Mesenchymal stem cell (in vitro differentiated cells and primary cell): ENCODE data around the gene PTPRU.

Source experiments
- DNase-seq: peaks from one replicate; pipeline ENCODE4 v3.0.0-alpha.2; 2013
- H2AFZ ChIP-seq: one replicate; pipeline ENCODE4 v1.6.1; 2013; ENCODE audit warnings: low read depth, mild to moderate bottlenecking, control low read depth, inconsistent platforms, low read length, moderate library complexity
- H2AK5ac ChIP-seq: 2 replicates; pipeline ENCODE4 v1.6.1; 2013; ENCODE audit warnings: low read length, moderate library complexity, mild to moderate bottlenecking, inconsistent platforms; ENCODE audit not compliant: severe bottlenecking
- H2BK120ac ChIP-seq: one replicate; pipeline ENCODE4 v1.6.1; 2013; ENCODE audit warnings: low read depth, mild to moderate bottlenecking, inconsistent platforms, low read length, moderate library complexity
- H2BK12ac ChIP-seq, 2 experiments: one replicate each; pipeline ENCODE4 v1.6.1; 2013; ENCODE audit warnings: inconsistent platforms in 2 of 2, low read length in 2 of 2, mild to moderate bottlenecking in 2 of 2, moderate library complexity in 2 of 2, control low read depth in 1 of 2
- H2BK15ac ChIP-seq: one replicate; pipeline ENCODE4 v1.6.1; 2013; ENCODE audit warnings: mild to moderate bottlenecking, low read depth, inconsistent platforms; ENCODE audit not compliant: poor library complexity, severe bottlenecking
- H2BK5ac ChIP-seq: 2 replicates; pipeline ENCODE4 v1.6.1; 2013; ENCODE audit warnings: low read depth, mild to moderate bottlenecking, low read length, control low read depth, inconsistent platforms; ENCODE audit not compliant: poor library complexity, severe bottlenecking
- H3K14ac ChIP-seq, 2 experiments: one replicate each; pipeline ENCODE4 v1.6.1; 2013; ENCODE audit warnings: inconsistent platforms in 2 of 2, low read length in 2 of 2, control low read depth in 1 of 2, mild to moderate bottlenecking in 1 of 2, moderate library complexity in 1 of 2
- H3K18ac ChIP-seq, 2 experiments: one replicate each; pipeline ENCODE4 v1.6.1; 2013; ENCODE audit warnings: inconsistent platforms in 2 of 2, low read length in 2 of 2, control low read depth in 1 of 2, low read depth in 1 of 2, mild to moderate bottlenecking in 1 of 2
- H3K23ac ChIP-seq, 2 experiments: one replicate each; pipeline ENCODE4 v1.6.1; 2013; ENCODE audit warnings: inconsistent platforms in 2 of 2, low read length in 2 of 2, mild to moderate bottlenecking in 2 of 2, moderate library complexity in 2 of 2, control low read depth in 1 of 2
- H3K27ac ChIP-seq: 2 replicates; pipeline ENCODE4 v1.5.1; 2013; ENCODE audit warnings: mild to moderate bottlenecking, moderate library complexity, low read length, control low read depth, inconsistent platforms; ENCODE audit not compliant: poor library complexity, severe bottlenecking
- H3K27me3 ChIP-seq, 2 experiments: 2 replicates each; pipeline versions ENCODE4 v1.6.1 to v1.7.0; 2013; ENCODE audit warnings: low read length in 2 of 2, mild to moderate bottlenecking in 2 of 2, moderate library complexity in 2 of 2, control low read depth in 1 of 2, inconsistent platforms in 1 of 2; ENCODE audit not compliant: control insufficient read depth in 1 of 2, insufficient read depth in 1 of 2
- H3K36me3 ChIP-seq, 2 experiments: 2 replicates each; pipeline versions ENCODE4 v1.6.1 to v1.7.0; 2013; ENCODE audit warnings: low read length in 2 of 2, control low read depth in 1 of 2, inconsistent platforms in 1 of 2, low read depth in 1 of 2, mild to moderate bottlenecking in 1 of 2; ENCODE audit not compliant: insufficient read depth in 2 of 2, control insufficient read depth in 1 of 2
- H3K4ac ChIP-seq, 2 experiments: one replicate each; pipeline ENCODE4 v1.6.1; 2013; ENCODE audit warnings: inconsistent platforms in 2 of 2, low read length in 2 of 2, mild to moderate bottlenecking in 2 of 2, moderate library complexity in 2 of 2, control low read depth in 1 of 2, low read depth in 1 of 2
- H3K4me1 ChIP-seq: 2 replicates; pipeline ENCODE4 v1.6.1; 2013; ENCODE audit warnings: low read depth, low read length, control low read depth; ENCODE audit not compliant: control insufficient read depth, insufficient read depth
- H3K4me2 ChIP-seq: 2 replicates; pipeline ENCODE4 v1.6.1; 2013; ENCODE audit warnings: low read length, mild to moderate bottlenecking, inconsistent platforms; ENCODE audit not compliant: poor library complexity, severe bottlenecking
- H3K4me3 ChIP-seq, 2 experiments: 2 replicates each; pipeline versions ENCODE4 v1.5.1 to v1.7.0; 2013; ENCODE audit warnings: low read length in 2 of 2, mild to moderate bottlenecking in 2 of 2, control low read depth in 1 of 2, low read depth in 1 of 2; ENCODE audit not compliant: insufficient read depth in 1 of 2
- H3K79me1 ChIP-seq: replicated peaks from 2 replicates; pipeline ENCODE4 v1.6.1; 2013; ENCODE audit warnings: mild to moderate bottlenecking, control low read depth, low read length, inconsistent platforms; ENCODE audit not compliant: poor library complexity, severe bottlenecking
- H3K9ac ChIP-seq: 2 replicates; pipeline ENCODE4 v1.7.0; 2013; ENCODE audit warnings: mild to moderate bottlenecking, low read length, moderate library complexity
- H3K9me3 ChIP-seq: 2 replicates; pipeline ENCODE4 v1.7.0; 2013; ENCODE audit warnings: mild to moderate bottlenecking, low read length; ENCODE audit not compliant: control insufficient read depth
- H4K8ac ChIP-seq: one replicate; pipeline ENCODE4 v1.6.1; 2013; ENCODE audit warnings: inconsistent platforms, mild to moderate bottlenecking, low read length, moderate library complexity
- H4K91ac ChIP-seq: one replicate; pipeline ENCODE4 v1.6.1; 2013; ENCODE audit warnings: mild to moderate bottlenecking, low read length, inconsistent platforms
- WGBS: methylation state at CpG from one replicate; pipeline ENCODE4 v1.1.7; 2013; ENCODE audit warnings: mixed read lengths; 5-methylcytosine and 5-hydroxymethylcytosine counted together

The PTPRU gene

GRCh38 chr1:29251164-29252124 lies 15.1 kb downstream of the PTPRU start:
- H3K4me3 ChIP-seq: no peak overlapping the region
- WGBS: 83% methylated on average over 8 of the region's 8 CpGs
- no peak overlapping the region for H2AFZ ChIP-seq
- no peak overlapping the region for H4K8ac ChIP-seq
- H2AK5ac ChIP-seq: no peak overlapping the region
- H3K9me3 ChIP-seq: no peaks in the 10 kb centered on the region
- H3K14ac ChIP-seq: no peak overlapping the region
- no peak for DNase-seq
- H3K79me1 ChIP-seq: peaks cover 19% of the 10 kb centered on the region
- H3K4ac ChIP-seq: no peak overlapping the region
- no peak overlapping the region for H3K4me2 ChIP-seq
- H3K36me3 ChIP-seq: peaks cover 0 to 4% of the 10 kb centered on the region in 2 experiments
- H2BK15ac ChIP-seq: no peak overlapping the region
- no peak overlapping the region for H3K18ac ChIP-seq
- no peak overlapping the region for H2BK5ac ChIP-seq
- H2BK12ac ChIP-seq: no peak overlapping the region
- peak overlapping the region; percentile 22 for H4K91ac ChIP-seq
- no peak overlapping the region for H3K23ac ChIP-seq
- no peaks in the 10 kb centered on the region for H3K27me3 ChIP-seq
- H2BK120ac ChIP-seq: no peak overlapping the region
- H3K4me1 ChIP-seq: peaks cover 16% of the 10 kb centered on the region
- H3K9ac ChIP-seq: no peak overlapping the region
- no peak overlapping the region for H3K27ac ChIP-seq

GRCh38 chr1:29253180-29253579 lies 16.9 kb downstream of the PTPRU start:
- H3K9me3 ChIP-seq: no peaks in the 10 kb centered on the region
- H3K79me1 ChIP-seq: peaks cover 15% of the 10 kb centered on the region
- H3K27ac ChIP-seq: no peak overlapping the region
- no peak overlapping the region for H2BK5ac ChIP-seq
- no peak overlapping the region for H2BK120ac ChIP-seq
- H3K4me2 ChIP-seq: no peak overlapping the region
- no peak overlapping the region for H3K14ac ChIP-seq
- H3K23ac ChIP-seq: no peak overlapping the region
- H2BK12ac ChIP-seq: no peak overlapping the region
- H2AK5ac ChIP-seq: no peak overlapping the region
- DNase-seq: no peak
- no peak overlapping the region for H3K4me3 ChIP-seq
- H3K36me3 ChIP-seq: peaks cover 0 to 4% of the 10 kb centered on the region in 2 experiments
- H4K91ac ChIP-seq: no peak overlapping the region
- H3K4ac ChIP-seq: no peak overlapping the region
- H4K8ac ChIP-seq: no peak overlapping the region
- no peak overlapping the region for H2AFZ ChIP-seq
- no peak overlapping the region for H2BK15ac ChIP-seq
- no peak overlapping the region for H3K18ac ChIP-seq
- 91% methylated on average over 3 of the region's 3 CpGs for WGBS
- H3K27me3 ChIP-seq: no peaks in the 10 kb centered on the region
- no peak overlapping the region for H3K9ac ChIP-seq
- H3K4me1 ChIP-seq: peaks cover 27% of the 10 kb centered on the region

- H3K23ac ChIP-seq: no peak overlapping the region
- H3K18ac ChIP-seq: no peak overlapping the region
- no peaks in the 10 kb centered on the region for H3K27me3 ChIP-seq
- no peak overlapping the region for H2BK12ac ChIP-seq
- H2BK120ac ChIP-seq: no peak overlapping the region
- no peak overlapping the region for H2AFZ ChIP-seq
- no peak overlapping the region for H3K4ac ChIP-seq
- H3K9ac ChIP-seq: no peak overlapping the region
- H3K14ac ChIP-seq: no peak overlapping the region
- no peak overlapping the region for H4K91ac ChIP-seq
- H3K79me1 ChIP-seq: peaks cover 10% of the 10 kb centered on the region
- no peak overlapping the region for H2BK15ac ChIP-seq
- no peak overlapping the region for H2BK5ac ChIP-seq
- peaks cover 0 to 4% of the 10 kb centered on the region in 2 experiments for H3K36me3 ChIP-seq
- H4K8ac ChIP-seq: no peak overlapping the region
- no peak for DNase-seq
- H3K27ac ChIP-seq: no peak overlapping the region
- H3K9me3 ChIP-seq: no peaks in the 10 kb centered on the region
- no peak overlapping the region for H2AK5ac ChIP-seq
- no peak overlapping the region for H3K4me2 ChIP-seq
- no peak overlapping the region for H3K4me3 ChIP-seq
- WGBS: 90% methylated on average over 6 of the region's 7 CpGs
- H3K4me1 ChIP-seq: peaks cover 28% of the 10 kb centered on the region
Measured at GRCh38 chr1:29254346-29254745, 18.0 kb downstream of the PTPRU start.

- H2BK5ac ChIP-seq: no peak overlapping the region
- no peak overlapping the region for H3K4ac ChIP-seq
- peaks cover 0 to 4% of the 10 kb centered on the region in 2 experiments for H3K36me3 ChIP-seq
- no peak overlapping the region for H2BK15ac ChIP-seq
- no peak overlapping the region for H2AFZ ChIP-seq
- H3K27ac ChIP-seq: no peak overlapping the region
- 85% methylated on average over 10 of the region's 10 CpGs for WGBS
- H3K4me3 ChIP-seq: no peak overlapping the region
- no peak overlapping the region for H3K9ac ChIP-seq
- peaks cover 31% of the 10 kb centered on the region for H3K4me1 ChIP-seq
- H3K23ac ChIP-seq: no peak overlapping the region
- H3K27me3 ChIP-seq: no peaks in the 10 kb centered on the region
- peaks cover 8% of the 10 kb centered on the region for H3K79me1 ChIP-seq
- H3K18ac ChIP-seq: no peak overlapping the region
- no peak overlapping the region for H3K4me2 ChIP-seq
- H3K14ac ChIP-seq: no peak overlapping the region
- H4K91ac ChIP-seq: no peak overlapping the region
- no peaks in the 10 kb centered on the region for H3K9me3 ChIP-seq
- no peak overlapping the region for H4K8ac ChIP-seq
- no peak overlapping the region for H2BK120ac ChIP-seq
- DNase-seq: no peak
- H2BK12ac ChIP-seq: no peak overlapping the region
- no peak overlapping the region for H2AK5ac ChIP-seq
Measured at GRCh38 chr1:29255134-29255666, 18.9 kb downstream of the PTPRU start.
